Measurements from ENCODE around the gene DNAH12.
A peak's percentile ranks its signal among the peaks of the same experiment; 100 is the strongest.

Gene DNAH12, protein sequence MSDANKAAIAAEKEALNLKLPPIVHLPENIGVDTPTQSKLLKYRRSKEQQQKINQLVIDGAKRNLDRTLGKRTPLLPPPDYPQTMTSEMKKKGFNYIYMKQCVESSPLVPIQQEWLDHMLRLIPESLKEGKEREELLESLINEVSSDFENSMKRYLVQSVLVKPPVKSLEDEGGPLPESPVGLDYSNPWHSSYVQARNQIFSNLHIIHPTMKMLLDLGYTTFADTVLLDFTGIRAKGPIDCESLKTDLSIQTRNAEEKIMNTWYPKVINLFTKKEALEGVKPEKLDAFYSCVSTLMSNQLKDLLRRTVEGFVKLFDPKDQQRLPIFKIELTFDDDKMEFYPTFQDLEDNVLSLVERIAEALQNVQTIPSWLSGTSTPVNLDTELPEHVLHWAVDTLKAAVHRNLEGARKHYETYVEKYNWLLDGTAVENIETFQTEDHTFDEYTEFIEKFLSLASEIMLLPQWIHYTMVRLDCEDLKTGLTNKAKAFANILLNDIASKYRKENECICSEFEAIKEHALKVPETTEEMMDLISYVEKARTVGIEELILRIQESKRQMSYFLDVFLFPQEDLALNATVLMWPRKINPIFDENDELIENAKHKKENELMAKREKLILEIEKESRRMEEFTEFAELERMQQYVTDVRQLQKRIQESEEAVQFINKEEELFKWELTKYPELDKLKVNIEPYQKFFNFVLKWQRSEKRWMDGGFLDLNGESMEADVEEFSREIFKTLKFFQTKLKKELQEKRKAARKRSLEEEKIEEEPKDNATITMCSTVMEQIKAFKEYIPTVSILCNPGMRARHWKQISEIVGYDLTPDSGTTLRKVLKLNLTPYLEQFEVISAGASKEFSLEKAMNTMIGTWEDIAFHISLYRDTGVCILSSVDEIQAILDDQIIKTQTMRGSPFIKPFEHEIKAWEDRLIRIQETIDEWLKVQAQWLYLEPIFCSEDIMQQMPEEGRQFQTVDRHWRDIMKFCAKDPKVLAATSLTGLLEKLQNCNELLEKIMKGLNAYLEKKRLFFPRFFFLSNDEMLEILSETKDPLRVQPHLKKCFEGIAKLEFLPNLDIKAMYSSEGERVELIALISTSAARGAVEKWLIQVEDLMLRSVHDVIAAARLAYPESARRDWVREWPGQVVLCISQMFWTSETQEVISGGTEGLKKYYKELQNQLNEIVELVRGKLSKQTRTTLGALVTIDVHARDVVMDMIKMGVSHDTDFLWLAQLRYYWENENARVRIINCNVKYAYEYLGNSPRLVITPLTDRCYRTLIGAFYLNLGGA (N-terminal part only)

DNA sequence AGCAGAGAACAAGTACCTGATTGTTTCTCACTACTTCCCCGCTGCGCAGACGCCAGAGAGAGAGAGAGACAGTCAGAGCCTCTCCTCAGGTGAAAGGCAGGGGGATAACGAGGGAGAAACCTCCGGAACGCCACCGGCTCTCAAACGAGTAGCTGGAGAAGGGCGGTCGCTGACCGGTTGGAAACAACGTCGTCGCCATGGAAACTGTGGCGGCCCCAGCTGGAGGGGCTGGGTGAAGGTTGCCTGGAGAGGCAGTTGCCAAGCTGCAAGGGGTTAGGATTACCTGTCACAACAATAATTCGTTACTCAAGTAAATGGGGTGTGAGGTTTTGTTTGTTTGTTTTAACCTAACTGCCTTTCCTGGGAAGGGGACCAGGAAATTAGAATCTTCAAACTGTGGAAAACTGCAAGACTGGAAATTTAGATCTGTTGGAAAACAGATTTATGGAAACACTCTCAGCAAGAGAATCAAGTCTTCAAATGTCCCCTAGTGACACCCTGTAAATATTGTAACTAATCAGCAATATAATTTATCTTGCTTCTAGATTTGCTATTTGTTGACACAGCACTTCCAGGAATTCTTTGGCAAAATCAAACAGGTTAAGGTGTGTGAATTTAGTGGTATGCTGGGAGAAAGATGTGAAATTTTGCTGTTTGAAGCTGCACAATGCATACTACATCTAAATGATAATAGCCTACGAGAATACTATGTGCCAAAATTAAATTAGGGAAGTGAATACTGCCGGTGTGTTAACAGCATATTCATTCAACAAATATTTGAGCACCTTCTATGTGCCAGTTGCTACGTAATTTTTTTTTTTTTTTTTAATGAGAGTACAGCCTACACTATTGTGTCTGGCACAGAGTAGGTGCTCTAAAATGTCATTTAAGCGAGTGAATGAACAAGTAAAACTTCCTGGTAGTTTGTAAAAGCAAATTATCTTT, at the start of gene DNAH12:
Gene DNAH12 (minus strand): TSS at position 164 of the 945 bp plus-strand sequence. CDS start 1,474 bp downstream, outside the sequence.
- DNase-seq (ENCODE audit: low read depth in 2 of 2): no peak

DNA sequence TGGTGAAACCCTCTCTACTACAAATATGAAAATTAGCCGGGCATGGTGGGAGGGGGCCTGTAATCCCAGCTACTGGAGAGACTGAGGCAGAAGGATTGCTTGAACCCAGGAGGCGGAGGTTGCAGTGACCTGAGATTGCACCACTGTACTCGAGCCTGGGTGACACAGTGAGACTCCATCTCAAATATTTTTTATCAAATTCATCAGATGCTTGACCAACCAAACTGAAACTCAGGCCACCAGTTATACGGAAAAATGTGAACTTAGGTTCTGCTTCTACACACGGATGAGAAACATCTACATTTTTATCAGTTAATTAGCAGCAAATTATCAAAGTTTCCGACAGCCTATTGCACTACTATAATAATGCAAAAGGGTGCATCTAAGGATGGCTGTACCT, 48.2 kb upstream of the DNAH12 start:
- DNase-seq (ENCODE audit: low read depth in 2 of 2): no peak

DNA sequence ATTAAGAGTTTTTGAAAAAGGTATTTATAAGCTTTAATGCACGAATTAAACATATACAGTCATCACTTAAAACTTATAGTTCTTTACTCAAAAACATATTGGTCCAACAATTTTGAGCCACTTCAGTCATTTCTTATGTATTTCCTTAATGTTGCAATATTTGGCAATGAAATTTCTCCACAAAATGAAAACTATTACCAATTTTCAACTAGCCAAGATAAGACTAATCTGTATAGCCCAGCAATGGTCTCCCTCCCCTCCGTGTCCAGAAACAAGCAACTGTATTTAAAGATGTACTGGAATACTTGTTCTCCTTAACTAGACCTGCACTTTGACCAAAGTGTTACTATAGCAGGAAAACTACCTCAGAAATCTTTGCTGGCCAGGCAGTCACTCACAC, 43.8 kb upstream of the DNAH12 start:
- no peak for DNase-seq (ENCODE audit: low read depth in 2 of 2)

DNA sequence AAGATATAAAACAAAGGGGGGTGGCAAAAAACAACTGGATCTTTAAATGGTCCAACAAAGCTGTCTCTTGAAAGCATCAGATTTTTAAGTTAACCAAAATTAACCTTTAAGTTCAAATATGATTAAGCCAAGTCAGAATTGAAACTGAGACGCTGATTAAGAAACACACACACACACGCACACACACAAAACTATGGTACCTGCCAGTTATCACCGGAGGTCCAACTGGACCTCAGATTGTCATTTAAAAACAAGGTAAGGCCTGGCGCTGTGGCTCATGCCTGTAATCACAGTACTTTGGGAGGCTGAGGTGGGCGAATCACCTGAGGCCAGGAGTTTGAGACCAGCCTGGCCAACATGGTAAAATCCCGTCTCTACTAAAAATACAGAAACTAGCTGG, 42.6 kb upstream of the DNAH12 start:
- no peak for DNase-seq (ENCODE audit: low read depth in 2 of 2)

DNA sequence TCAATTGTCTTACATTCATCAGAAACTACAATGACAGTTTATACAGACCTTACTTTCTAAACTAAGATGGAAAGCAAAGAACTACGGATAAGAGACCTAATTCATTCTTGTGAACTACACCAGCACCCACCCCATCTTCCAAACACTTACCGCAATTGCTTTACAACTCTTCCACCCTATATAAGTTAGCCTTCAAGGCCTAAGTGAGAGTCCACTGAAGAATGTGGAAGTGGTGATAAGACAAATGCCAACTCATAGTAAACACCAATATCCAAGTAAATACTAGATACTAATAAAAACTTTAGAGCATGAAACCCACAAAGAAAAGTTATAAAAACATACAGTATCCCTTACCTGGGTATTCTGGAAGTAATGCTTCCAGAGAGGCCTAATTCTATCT, 39.4 kb upstream of the DNAH12 start:
- DNase-seq (ENCODE audit: low read depth in 2 of 2): no peak

DNA sequence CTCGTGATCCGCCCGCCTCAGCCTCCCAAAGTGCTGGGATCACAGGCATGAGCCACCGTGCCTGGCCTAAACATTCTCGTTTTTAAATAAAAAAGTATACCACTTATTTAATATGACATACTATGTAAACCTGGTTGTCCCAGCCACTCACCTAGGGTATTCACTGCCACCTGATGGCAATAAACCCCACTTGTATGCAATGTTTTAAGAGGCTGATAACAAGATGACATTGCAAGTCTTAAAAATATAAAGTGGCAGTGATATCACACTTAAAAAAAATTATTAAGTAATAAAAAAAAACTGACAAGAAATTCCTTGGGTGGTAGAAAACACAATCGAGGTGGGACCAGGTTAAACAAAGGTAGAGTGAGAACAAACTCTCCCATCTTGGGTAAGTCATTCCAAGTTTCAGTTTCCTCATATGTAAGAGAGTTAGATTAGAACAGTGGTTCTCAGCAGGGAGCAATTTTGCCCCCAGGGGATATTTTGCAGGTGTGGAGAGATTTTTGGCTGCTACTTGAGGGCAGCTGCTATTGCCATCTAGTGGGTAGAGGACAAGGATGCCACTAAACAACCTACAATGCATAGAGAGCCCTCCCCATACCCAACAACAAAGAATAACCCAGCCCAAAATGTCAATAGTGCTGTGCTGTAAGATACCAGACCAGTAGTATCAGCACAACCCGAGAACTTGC, 38.5 kb upstream of the DNAH12 start:
- no peak for DNase-seq (ENCODE audit: low read depth in 2 of 2)

DNA sequence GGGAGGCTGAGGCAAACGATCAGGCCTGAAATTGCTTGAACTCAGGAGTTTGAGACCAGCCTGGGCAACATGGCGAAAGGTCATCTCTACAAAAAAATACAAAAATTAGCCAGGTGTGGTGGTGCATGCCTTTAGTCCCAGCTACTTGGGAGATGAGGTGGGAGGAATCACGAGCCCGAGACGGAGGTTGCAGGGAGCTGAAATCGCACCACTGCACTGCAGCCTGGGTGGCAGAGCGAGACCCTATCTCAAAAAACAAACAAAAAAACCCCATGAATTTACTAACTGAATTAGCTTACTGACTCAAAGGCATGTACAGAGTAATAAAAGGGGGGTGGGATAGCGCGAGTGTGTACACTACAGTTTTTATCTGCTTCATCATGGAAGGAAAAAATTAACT, 33.7 kb upstream of the DNAH12 start:
- no peak for DNase-seq (ENCODE audit: low read depth in 2 of 2)

DNA sequence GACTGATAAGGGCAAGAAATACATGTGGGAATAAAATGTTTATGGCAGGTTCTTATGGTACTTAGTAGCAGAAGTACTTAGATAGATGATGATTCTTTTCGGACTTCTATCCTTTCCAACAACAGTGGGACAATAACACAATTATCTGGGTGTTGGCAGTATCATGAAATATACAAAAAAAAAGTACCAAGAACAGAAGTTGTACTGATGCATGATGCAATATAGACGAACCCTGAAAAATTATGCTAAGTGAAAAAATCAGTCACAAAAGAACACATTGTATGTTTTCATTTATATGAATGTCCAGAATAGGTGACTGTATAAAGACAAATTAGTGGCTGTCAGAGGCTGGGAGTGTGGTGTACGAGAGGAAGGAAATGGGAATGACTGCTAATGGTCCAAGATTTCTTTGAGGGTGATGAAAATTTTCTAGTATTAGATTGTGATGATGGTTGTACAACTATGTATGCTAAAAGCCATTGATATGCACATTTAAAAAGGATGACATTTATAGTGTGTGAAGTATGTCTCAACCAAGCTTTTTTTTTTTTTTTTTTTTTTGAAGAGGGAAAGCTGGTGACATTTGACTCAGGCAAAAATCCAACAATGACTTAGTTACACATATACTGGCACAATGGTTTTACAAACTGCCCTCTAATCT, 32.0 kb upstream of the DNAH12 start:
- DNase-seq (ENCODE audit: low read depth in 2 of 2): no peak

DNA sequence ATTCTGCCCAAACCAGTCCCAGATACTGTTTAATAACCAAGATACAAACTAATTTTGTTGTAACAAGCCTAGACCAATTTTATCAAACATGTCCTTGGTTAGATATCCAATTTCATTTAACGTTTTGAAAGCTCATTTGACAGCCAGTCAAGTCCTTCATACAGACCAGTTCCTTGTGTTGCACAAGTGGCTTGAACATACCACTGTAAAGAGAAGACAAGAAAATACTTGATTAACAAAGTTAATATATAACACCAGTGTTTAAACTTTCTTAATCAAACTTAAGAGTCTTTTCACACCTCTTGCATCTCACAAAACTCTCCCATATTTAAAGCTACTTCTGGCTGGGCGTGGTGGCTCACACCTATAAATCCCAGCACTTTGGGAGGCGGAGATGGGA, 28.0 kb upstream of the DNAH12 start:
- no peak for DNase-seq (ENCODE audit: low read depth in 2 of 2)

DNA sequence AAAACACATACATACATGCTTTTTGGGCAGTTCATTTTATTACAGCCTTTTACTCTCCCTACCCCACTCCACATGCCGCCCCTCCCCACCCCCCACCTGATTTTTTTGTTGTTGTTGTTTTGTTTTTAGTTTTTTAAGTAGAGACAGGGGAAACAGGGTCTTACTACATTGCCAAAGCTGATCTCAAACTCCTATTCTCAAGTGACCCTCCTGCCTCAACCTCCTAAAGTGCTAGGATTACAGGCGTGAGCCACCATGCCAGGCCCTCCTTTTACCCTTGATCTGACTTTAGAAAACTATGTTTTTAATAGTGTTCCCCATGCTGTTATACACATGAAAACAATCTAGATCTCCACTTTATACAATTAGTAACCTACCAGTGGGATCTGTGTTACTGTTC, 26.7 kb upstream of the DNAH12 start:
- DNase-seq (ENCODE audit: low read depth in 2 of 2): no peak

DNA sequence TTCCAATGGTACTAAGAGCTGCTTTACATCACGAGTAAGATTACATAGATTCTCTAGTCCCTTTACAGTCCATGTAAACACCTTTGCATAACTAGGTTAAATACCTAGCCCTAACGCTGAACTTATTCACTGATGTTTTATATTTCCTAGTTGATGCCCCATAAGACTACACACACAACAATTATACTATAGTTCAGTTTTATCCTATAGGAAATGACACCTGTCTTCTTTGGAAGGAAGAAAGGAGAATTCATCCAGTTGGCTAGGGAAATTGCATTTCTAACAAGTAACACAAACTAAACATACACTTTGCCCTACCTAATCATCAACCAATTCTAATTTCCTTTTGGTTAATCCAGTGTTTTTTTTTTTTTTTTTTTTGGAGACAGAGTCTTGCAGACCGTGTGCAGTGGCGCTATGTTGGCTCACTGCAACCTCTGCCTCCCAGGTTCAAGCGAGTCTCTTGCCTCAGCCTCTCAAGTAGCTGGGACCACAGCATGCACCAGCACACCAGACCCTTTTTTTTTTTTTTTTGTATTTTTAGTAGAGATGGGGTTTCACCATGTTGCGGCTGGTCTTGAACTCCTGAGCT, 25.8 kb upstream of the DNAH12 start:
- DNase-seq (ENCODE audit: low read depth in 2 of 2): no peak

DNA sequence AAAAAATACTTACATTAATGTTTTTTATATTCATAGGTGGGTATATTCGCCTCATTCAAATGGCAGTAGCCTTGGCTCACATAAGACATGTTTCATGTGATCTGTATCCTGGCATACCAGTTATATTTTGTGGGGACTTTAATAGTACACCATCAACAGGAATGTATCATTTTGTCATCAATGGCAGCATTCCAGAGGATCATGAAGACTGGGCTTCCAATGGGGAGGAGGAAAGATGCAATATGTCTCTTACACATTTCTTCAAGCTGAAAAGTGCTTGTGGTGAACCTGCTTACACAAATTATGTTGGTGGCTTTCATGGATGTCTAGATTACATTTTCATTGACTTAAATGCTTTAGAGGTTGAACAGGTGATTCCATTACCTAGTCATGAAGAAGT, 15.4 kb upstream of the DNAH12 start:
- no peak for DNase-seq (ENCODE audit: low read depth in 2 of 2)

DNA sequence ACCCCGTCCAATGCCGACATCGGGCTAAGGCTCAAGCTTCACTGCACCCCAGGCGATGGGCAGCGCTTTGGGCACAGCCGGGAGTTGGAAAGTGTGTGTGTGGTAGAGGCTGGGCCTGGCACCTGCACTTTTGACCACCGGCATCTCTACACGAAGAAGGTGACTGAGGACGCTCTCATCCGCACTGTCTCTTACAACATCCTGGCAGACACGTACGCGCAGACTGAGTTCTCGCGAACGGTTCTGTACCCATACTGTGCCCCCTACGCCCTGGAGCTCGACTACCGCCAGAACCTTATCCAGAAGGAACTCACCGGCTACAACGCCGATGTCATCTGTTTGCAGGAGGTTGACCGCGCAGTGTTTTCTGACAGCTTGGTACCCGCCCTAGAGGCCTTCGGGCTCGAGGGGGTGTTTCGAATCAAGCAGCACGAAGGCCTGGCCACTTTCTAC, 13.0 kb upstream of the DNAH12 start:
- peak in 1 of 2 experiments; percentile 22 for DNase-seq (ENCODE audit: low read depth in 2 of 2)

DNA sequence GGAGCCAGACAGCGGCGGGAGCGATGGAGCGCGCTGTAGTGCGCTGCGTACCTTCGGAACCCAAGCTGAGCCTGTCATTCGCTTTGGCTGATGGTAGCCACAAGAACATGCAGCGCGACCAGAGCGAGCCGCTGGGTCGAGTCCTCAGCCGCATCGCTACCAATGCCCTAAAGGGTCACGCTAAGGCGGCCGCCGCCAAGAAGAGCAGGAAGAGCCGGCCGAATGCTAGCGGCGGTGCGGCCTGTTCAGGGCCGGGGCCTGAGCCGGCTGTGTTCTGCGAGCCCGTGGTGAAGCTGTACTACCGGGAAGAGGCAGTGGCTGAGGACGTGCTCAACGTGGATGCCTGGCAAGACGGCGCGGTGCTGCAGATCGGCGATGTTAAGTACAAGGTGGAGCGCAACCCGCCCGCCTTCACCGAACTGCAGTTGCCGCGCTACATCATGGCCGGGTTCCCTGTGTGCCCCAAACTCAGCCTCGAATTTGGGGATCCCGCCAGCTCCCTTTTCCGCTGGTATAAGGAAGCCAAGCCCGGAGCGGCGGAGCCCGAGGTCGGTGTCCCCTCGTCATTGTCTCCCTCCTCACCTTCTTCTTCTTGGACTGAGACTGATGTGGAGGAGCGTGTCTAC, 12.4 kb upstream of the DNAH12 start:
- peak in 1 of 2 experiments; percentile 19 for DNase-seq (ENCODE audit: low read depth in 2 of 2)

DNA sequence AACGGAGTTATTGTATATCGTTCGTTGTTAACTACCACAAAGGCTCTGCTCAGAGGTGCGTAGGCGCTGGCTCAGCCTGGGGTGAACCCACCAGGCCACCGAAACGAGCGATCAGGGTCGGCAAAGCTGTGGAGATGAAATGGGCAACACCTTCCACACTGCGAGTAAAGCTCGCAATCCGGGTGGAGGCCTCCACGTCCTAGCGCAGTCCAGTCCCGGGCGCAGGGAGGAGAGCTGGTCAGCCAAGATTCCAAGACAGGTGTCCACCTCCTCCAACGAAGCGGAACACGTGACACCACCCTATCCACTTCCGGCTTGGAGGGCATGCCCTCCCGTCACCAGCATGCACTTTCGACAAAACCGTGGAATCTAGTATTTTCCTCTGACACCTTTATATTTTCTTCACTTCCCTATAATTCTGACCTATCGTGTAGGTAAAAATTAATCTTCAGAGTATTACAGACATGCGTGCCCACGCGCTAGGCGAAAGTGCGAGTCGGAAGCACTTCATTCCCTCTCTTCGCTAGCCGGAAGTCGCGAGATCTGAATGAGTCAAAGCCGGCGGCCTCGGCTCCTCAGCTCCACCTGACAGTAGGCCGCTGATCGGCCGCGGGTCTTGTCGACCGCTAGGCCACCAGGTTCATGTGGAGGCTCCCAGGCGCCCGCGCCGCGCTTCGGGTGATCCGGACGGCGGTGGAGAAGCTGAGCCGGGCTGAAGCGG, 11.8 kb upstream of the DNAH12 start, which contains the start of gene PDE12:
Gene PDE12 (plus strand): TSS at position 537 of the 721 bp plus-strand sequence. CDS start 106 bp downstream, at position 643.
- peak; percentile 68 to 74 for DNase-seq (ENCODE audit: low read depth in 2 of 2)

DNA sequence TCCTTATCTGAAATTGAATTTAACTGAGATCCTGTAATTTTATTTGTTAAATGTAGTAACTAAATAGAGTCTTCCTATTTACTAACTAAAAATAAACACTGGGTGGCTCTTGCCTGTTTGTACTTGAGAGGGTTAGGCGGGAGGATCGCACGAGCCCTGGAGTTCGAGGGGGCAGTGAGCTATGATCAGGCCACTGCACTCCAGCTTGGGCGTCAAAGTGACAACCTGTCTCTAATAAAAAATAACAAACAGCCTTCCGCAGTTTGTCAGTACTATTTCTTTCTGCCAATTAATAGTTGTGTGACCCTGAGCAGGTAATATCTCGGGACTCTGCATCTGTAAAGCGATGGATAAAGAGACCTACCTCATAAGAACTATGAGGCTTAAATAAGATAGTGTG, 11.2 kb upstream of the DNAH12 start:
- DNase-seq (ENCODE audit: low read depth in 2 of 2): no peak

DNA sequence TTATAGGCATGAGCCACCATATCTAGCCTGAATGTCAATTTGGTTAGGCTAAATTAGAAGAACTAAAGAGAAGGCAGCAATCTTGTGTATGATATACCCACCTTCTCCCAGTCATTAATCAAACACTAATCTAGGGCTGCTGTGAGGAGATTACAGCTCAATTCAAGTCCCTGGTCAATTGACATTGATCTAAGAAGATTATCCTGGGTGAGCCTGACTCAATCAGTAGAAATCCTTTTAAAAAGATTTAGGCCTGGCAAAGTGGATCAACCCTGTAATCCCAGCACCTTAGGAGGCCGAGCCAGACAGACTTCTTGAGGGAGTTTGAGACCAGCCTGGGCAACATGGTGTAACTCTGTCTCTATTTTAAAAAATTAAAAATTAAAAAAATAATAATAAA, 2.5 kb upstream of the DNAH12 start:
- no peak for DNase-seq (ENCODE audit: low read depth in 2 of 2)
